HG02571 (cell line): ENCODE results near the gene OCSTAMP.

Experiments used
- ATAC-seq: cut with Tn5 transposase; IDR thresholded peaks from one replicate; pipeline ENCODE4 v1.9.1; 2021; ENCODE audit warnings: mild to moderate bottlenecking, moderate library complexity; ENCODE audit not compliant: unreplicated experiment

The OCSTAMP gene

DNA sequence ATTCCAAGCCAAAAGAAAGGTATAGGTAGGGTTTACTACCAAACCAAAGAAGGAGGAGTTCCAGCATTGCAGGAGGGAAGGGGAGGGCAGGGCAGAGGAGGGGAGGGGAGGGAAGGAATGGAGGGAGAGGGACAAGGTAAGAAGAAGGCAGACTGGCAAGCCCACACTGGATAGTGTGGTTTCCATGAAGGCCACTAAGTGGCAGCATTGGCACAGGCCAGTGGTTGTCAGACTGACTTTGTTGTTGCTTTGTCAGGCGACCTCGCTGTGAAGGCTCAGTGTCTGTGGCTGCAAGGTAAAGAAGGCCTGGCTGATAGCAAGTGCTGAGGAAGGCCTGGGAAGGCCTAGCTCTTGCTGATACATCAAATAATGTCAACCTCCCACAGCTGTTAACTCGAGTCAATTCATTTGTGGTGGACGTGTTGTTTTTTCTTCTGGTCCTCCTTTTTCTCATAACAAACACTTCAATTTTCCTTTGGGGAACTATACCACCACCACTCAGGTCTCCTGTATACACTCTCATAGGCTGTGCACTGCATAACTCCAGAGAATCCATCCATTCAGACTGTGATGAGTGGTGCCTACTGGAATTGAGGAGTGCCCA is 29.4 kb downstream of the OCSTAMP start:
- no peak for ATAC-seq

GRCh38 chr20:46520540-46520939 is 29.9 kb downstream of the OCSTAMP start:
- ATAC-seq = no peak

DNA sequence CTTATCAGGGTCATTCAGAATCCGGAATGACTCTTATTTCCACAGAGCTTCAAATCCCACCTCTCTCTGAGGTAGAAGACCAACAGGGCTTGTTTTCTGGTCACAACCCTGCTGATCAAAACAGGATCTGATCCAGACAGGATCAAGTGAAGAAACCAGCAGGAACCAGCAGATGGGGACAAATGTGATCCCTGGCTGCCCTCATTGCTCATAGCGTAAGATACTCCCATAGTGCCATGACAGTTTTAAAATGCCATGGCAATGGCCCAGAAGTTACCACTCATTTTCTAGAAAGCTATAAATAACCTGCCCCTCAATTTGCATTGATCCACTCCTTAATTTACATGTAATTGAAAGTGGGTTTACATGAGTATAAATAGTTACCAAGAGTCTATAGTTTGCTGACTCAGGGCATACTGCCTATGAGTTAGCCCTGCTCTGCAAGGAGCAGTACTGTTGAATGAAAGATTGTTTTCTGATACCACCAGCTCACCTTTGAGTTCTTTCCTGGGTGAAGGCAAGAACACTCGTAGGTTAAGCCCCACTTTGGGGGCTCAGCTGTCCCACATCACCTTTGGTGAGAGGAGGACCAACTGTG is 30.9 kb downstream of the OCSTAMP start:
- no peak for ATAC-seq

GRCh38 chr20:46512943-46513844 is 37.3 kb downstream of the OCSTAMP start, which contains the start of gene ZNF334:
Gene ZNF334, minus strand, starts transcription at chr20:46513559. Its CDS starts 1,457 bp downstream, at chr20:46512102.
- no peak for ATAC-seq

GRCh38 chr20:46509523-46509922 is 40.9 kb downstream of the OCSTAMP start:
- ATAC-seq = no peak

DNA sequence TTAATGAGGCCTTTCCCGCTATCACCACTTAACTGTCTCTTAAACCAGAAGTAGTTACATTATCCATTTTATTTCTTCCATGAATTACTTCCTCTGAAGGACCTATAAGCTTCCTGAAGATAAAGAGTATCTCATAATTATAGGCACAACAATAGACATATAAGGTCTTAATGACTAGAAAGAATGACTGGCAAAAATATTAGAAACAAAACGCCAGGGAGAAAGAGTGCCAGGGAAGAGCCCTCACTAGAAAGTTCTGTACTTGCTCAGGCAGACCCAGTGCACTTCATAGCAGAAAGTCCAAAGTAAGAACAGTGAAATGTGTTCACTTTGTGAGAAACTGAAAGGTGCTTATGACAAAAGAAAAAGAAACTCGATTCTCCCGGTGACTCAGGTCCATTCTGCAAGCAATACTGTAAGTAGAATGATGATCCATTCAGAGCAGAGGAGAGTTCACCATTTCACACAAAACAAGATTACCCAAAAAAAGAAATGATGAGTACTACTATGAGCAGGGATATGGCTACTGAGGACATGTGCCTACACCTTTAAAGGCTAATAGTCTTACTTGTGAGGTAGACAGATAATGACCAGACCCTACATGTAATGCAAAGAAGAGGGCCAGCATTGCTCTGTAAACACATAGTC is 42.6 kb downstream of the OCSTAMP start:
- no peak for ATAC-seq

DNA sequence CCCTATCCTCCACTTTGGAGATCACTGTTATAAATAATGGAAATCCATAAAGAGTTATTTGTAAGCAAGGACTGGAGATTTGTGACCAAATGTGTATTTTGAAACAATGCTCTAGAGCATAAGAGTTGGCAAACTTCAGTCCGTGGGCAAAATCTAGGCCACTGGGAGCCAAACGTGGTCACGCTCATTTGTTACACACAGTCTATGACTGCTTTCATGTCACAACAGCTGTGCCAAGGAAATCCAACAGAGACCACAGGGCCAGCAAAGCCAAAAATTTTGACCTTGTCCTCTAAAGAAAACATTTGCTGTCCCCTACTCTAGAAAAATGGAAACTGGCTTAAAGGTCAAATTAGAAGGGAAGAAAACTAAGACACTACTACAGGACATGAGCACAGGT is 44.9 kb downstream of the OCSTAMP start:
- no peak for ATAC-seq

DNA sequence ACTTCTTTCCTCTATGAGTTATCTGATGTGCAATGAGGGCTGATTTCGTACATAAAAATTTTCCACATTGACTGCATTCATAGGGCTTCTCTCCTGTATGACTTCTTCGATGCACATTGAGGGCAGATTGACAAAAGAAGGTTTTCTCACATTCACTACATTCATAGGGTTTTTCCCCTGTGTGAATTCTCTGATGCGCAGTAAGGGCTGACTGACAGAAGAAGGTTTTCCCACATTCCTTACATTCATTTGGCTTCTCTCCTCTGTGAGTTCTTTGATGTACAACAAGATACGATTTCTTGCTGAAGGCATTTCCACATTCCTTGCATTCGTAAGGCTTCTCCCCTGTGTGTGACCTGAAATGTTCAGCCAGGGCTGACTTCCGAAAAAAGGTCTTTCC is 48.5 kb downstream of the OCSTAMP start:
- ATAC-seq = no peak

GRCh38 chr20:46501337-46501942 is 49.0 kb downstream of the OCSTAMP start:
- ATAC-seq = no peak

GRCh38 chr20:46494077-46494476 is 56.4 kb downstream of the OCSTAMP start:
- ATAC-seq = no peak

DNA sequence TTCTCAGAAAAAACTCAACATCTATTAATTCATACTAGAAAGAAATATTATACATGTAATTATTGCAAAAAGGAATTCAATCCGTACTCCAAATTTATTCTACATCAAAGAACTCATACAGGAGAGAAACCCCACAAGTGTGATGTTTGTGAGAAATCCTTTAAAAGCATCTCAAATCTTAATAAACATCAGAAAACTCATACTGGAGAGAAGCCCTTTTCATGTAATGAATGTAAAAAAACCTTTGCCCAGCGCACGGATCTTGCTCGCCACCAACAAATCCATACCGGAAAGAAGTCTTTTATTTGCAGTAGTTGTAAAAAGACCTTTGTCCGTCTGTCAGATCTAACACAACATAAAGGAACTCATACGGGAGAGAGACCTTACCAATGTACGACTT is 59.1 kb downstream of the OCSTAMP start:
- no peak for ATAC-seq
